Bronchial epithelial cell (primary cell): Measurements from ENCODE around the gene RPS6KB1. TPM values are rescaled to one million over a fixed set of nuclear protein-coding genes. Genes with fewer than 3 reads are reported as not detected.

ENCODE experiments used
- DNase-seq: peaks from one replicate; pipeline ENCODE4 v3.0.0-alpha.2; 2010; ENCODE audit warnings: low read depth
- FAIRE-seq: peaks from 2 replicates; lab custom pipeline; 2011; peaks lifted over from hg19 to GRCh38; lab: Jason Lieb, UNC
- H3K27me3 ChIP-seq: 2 replicates; pipeline ENCODE4 v1.5.1; 2011; ENCODE audit warnings: low read length; ENCODE audit not compliant: control insufficient read depth, insufficient read depth
- H3K36me3 ChIP-seq: 2 replicates; pipeline ENCODE4 v1.5.1; 2011; ENCODE audit warnings: low read length; ENCODE audit not compliant: control insufficient read depth, insufficient read depth
- H3K4me3 ChIP-seq: 2 replicates; pipeline ENCODE4 v1.5.1; 2011; ENCODE audit warnings: mild to moderate bottlenecking, low read depth, low read length, control low read depth
- CTCF ChIP-seq: IDR thresholded peaks from 2 replicates; pipeline ENCODE4 v1.5.1; 2011; ENCODE audit warnings: mild to moderate bottlenecking, moderate library complexity, low read length, control low read depth, inconsistent platforms; ENCODE audit not compliant: insufficient read depth, severe bottlenecking
- total RNA-seq: library from RNA; depleted of rRNA; stranded (reverse); fragments of >200 nt; gene quantifications from 2 replicates; pipeline ENCODE4 v1.2.1, GENCODE V29; 2014

RPS6KB1 gene
- total RNA-seq, 1 donor from 2014 or later = 39.0 TPM

DNA sequence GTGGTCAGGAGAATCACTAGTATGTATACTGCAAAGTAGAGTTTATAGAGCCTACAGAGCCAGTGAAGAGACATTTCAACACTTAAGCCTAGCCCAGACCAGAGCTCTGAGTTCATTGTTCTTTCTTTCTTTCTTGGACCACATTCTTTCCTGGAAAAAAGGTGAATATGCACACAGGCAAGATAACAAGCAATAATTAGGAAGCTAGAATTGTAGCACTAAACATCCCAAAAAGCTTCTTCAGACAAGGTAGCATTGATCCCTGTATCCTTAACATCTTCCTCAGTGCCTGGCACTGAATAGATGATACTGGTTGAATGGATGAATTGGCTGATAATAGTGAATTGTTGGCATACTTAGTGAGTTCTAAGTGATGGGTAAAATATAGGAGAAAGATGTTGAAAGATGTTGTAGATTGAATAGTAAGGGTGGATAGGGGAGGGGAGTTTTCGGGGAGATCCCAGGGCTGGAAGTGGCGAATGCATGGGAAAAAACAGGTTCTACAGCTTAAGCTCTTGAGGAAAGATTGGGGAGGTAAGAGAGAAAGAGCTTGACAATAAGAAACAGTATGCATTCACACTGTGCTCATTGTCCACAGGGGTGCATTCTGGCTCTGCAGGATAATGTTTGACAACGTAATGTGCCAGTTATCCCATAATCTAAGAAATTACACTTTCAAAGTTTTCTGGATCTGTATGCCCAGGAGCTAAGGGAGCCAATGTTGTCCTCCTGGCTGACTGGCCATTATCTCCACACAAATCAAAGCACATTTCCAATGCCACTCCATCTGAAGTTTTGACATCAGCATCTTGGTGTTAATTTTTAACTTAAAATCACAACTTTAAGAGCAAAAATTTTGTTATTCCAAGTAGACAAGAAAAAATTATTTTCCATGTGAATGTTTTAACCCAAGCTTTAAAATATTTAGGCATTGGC, 35.8 kb upstream of the RPS6KB1 start:
- H3K36me3 ChIP-seq = no peaks in the 10 kb centered on the region
- H3K4me3 ChIP-seq = no peak overlapping the region
- peak; percentile 44 for DNase-seq
- no peaks in the 10 kb centered on the region for H3K27me3 ChIP-seq
- FAIRE-seq = no peak
- TF ChIP-seq CTCF = no peak

DNA sequence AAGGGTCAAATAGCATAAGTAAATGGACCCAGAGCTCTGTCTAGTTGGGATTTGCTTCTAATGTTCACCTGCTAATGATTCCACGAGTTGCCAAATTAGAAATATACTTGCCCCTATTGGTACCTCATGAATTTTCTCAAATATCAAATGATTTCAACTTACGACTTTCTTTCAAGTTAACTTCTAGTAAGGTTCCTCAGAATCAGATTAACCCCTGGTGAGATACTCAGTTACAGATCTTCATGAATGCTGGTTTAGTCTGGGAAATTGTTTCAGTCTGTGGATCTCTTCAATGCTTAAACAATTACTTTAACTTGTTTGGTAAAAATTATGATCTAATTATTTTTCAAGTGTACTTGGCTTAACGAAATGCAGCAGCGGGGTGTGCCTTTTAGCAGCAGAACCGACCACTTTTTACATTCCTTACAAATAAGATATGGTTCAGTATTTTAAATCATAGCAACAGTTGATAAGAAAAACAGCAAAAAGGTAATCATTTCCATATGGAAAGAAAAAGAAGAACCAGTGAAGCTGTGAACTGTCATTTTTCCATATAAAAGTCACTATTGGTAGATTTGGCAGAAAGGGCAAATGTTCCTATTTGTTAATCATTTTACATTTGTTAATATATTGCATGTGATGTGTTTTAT, 34.6 kb upstream of the RPS6KB1 start:
- no peak for DNase-seq
- FAIRE-seq = no peak
- Histone ChIP-seq H3K4me3 (no peak overlapping the region), H3K36me3 (no peaks in the 10 kb centered on the region), H3K27me3 (no peaks in the 10 kb centered on the region)
- no peak for TF ChIP-seq CTCF

DNA sequence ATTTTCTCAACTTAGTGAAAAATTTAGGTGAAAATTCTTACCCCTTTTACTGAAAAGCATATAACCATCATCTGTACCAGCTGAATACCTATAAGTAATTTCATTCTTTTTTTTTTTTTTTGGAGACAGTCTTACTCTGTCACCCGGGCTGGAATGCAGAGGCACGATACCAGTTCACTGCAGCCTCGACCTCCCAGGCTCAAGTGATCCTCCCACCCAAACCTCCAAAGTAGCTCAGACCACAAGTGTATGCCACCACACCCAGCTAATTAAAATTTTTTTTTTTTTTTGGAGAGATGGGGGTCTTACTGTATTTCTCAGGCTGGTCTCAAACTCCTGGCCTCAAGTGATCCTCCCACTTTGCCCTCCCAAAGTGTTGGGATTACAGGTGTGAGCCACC, 34.0 kb upstream of the RPS6KB1 start:
- no peak for FAIRE-seq

DNA sequence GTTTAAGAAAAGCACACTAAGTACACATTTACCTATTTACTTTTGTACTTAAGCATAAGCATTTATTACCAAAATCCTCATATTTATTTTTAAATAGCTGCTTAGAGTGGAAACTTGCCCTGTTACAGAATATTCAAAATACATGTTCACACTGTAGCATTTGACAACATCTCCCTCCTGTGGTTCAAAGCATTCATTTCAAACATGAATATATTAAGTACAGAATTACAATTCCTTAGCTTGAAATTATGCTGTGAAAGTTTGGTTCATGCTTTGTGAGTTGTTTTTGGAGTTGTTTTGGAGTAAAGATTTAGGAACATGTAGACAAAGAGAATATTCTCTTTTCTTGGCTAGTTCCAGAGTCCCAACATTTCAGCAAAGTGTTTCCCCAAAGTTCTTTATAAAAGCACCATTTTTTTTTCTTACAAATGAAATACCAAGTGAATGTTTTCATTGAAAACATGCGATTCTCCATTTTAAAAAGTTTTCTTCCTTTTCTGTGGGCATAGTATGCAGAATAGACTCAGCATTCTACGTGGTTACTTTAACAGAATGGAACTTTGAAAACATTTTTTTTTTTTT, 33.4 kb upstream of the RPS6KB1 start:
- DNase-seq (peak; percentile 59), FAIRE-seq (no peak)
- Histone ChIP-seq H3K36me3 (no peaks in the 10 kb centered on the region), H3K27me3 (no peaks in the 10 kb centered on the region), H3K4me3 (no peak overlapping the region)
- TF ChIP-seq CTCF = peak; percentile 36

More for the DNA sequence above, 34.0 kb upstream of the RPS6KB1 start:
- Histone ChIP-seq H3K4me3 (no peak overlapping the region), H3K27me3 (no peaks in the 10 kb centered on the region), H3K36me3 (no peaks in the 10 kb centered on the region)
- DNase-seq = no peak
- TF ChIP-seq CTCF = no peak

- DNase-seq (no peak), FAIRE-seq (no peak)
- no peaks in the 10 kb centered on the region for H3K27me3 ChIP-seq
- TF ChIP-seq CTCF = no peak
- no peak overlapping the region for H3K4me3 ChIP-seq
- no peaks in the 10 kb centered on the region for H3K36me3 ChIP-seq
These were observed 29.3 kb upstream of the RPS6KB1 start for GRCh38 chr17:59863616-59864015.
